PC-9 (cell line): Measurements from ENCODE around the gene HBA1.

Experiments used
- EZH2 ChIP-seq: fragments of 200-600 bp; sonication (generic); IDR thresholded peaks from 2 replicates; pipeline ENCODE4 v1.8.0; 2017; ENCODE audit warnings: antibody characterized with exemption, low read depth
- TF ChIP-seq, protein P1 (sequence below): fragments of 200-600 bp; sonication (generic); conservative IDR thresholded peaks from 2 replicates; pipeline ENCODE4 v1.6.1; 2017; ENCODE audit warnings: mixed run types, antibody characterized with exemption, mild to moderate bottlenecking, moderate library complexity

DNA sequence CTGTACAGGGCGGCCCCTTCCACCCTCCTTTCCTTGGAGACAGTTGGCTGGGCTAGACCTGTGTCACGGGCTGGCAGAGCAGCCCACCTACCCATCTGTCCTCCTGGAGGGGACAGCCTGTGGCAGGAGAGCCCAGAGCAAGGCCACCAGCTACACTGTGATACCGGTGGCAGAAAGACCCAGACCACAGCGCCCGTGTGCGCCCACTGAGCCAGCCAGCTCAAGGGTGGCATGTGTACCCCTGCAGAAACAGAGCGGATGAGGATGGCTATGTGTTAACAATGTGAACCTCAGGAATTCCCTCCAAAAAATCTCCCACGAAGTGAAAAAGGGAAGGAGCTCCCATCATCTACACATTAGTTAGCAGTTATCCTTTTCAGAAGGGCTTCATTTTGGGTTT is 10.8 kb downstream of the HBA1 start:
- TF ChIP-seq, protein P1, sequence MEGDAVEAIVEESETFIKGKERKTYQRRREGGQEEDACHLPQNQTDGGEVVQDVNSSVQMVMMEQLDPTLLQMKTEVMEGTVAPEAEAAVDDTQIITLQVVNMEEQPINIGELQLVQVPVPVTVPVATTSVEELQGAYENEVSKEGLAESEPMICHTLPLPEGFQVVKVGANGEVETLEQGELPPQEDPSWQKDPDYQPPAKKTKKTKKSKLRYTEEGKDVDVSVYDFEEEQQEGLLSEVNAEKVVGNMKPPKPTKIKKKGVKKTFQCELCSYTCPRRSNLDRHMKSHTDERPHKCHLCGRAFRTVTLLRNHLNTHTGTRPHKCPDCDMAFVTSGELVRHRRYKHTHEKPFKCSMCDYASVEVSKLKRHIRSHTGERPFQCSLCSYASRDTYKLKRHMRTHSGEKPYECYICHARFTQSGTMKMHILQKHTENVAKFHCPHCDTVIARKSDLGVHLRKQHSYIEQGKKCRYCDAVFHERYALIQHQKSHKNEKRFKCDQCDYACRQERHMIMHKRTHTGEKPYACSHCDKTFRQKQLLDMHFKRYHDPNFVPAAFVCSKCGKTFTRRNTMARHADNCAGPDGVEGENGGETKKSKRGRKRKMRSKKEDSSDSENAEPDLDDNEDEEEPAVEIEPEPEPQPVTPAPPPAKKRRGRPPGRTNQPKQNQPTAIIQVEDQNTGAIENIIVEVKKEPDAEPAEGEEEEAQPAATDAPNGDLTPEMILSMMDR, result no peak
- no peak for TF ChIP-seq EZH2
